Fibroblast of pulmonary artery (primary cell): Measurements from ENCODE around the gene CARNS1.
"Not testable (repeated sequence)": the region's sequence is repeated elsewhere in the genome, so short reads cannot be mapped to it uniquely, and the experiment has no call there.

ENCODE experiments used
- DNase-seq: peaks from one replicate; pipeline ENCODE4 v3.0.0-alpha.2; 2010; ENCODE audit warnings: low read depth
- H3K4me3 ChIP-seq: replicated peaks from 2 replicates; pipeline ENCODE4 v1.5.1; 2011; ENCODE audit warnings: low read depth, mild to moderate bottlenecking, control low read depth, low read length, moderate library complexity
- CTCF ChIP-seq: IDR thresholded peaks from 2 replicates; pipeline ENCODE4 v1.5.1; 2011; ENCODE audit warnings: mild to moderate bottlenecking, control low read depth, low read length, inconsistent platforms; ENCODE audit errors: missing control alignments

The CARNS1 gene

GRCh38 chr11:67397536-67397935 is 17.9 kb upstream of the CARNS1 start:
- no peak for TF ChIP-seq CTCF
- no peak for DNase-seq
- no peak overlapping the region for H3K4me3 ChIP-seq

DNA sequence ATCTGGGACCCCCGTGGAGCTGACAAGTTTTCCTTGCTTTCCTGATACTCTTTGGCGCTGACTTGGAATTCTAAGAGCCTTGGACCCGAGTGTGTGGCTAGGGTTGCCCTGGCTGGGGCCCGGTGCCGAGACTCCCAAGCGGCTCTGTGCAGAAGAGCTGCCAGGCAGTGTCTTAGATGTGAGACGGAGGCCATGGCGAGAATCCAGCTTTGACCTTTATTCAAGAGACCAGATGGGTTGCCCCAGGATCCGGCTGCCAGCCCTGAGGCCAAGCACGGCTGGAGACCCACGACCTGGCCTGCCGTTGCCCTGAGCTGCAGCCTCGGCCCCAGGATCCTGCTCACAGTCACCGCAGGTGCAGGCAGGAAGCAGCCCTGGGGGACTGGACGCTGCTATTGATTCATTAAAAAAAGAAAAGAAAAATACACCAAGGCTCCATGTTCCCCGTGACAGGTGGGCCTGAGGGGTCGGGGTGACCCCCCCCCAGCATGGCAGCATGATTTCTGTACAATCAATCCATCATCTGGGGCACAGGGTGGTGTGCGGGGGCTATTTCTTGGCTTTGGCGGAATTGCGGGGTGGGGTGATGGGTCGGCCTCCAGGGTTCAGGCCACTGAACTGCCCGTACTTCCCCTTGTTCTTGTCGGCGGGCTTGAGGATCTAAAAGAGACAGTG is 17.4 kb upstream of the CARNS1 start:
- no peak for DNase-seq

GRCh38 chr11:67398661-67399563 is 16.6 kb upstream of the CARNS1 start:
- H3K4me3 ChIP-seq, result no peak overlapping the region

More for the DNA sequence above, 17.4 kb upstream of the CARNS1 start:
- TF ChIP-seq CTCF, result no peak
- no peak overlapping the region for H3K4me3 ChIP-seq

GRCh38 chr11:67400251-67400941 is 15.1 kb upstream of the CARNS1 start:
- no peak for TF ChIP-seq CTCF
- no peak for DNase-seq

More at GRCh38 chr11:67398661-67399563, 16.6 kb upstream of the CARNS1 start:
- DNase-seq, result no peak
- TF ChIP-seq CTCF, result no peak

DNA sequence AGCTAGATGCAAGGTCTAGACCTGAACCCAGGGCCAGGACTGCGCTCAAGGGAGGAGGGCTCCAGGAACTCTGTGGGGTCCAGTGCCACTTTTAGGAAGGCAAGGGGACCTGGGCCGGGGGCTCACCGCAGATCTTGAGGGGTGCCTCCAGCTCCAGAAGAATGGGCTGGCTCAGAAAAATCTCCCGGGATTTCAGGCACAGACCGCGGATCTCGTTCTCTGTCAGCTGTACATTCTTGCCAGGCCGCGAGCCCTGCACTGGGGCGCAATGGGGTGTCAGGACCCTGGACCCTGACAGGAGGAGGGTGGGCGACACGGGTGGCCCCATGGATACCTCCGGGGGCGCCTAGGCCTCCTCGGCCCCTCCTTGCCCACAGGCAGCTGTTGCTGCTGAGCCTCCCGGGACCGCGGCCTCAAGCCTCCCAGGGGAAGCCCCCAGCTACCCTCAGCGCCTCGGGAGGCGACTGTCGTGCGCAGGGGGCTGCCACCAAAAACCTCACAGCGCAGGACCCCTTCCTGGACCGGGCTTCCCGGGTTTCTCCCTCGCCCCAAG is 14.5 kb upstream of the CARNS1 start:
- peak overlapping the region; percentile 91 for H3K4me3 ChIP-seq
- DNase-seq, result no peak
- no peak for TF ChIP-seq CTCF

More at GRCh38 chr11:67400251-67400941, 15.1 kb upstream of the CARNS1 start:
- H3K4me3 ChIP-seq, result peak overlapping the region; percentile 91

- peak within 1 kb of the TSS; percentile 91 for H3K4me3 ChIP-seq
- peak; percentile 89 for DNase-seq
- TF ChIP-seq CTCF, result no peak
Observed at GRCh38 chr11:67401495-67402191, 13.8 kb upstream of the CARNS1 start, which contains the start of gene PPP1CA. TSS of gene PPP1CA (minus strand) at chr11:67401858. CDS start at chr11:67401782, 76 bp downstream.

- H3K4me3 ChIP-seq, result peak overlapping the region; percentile 44
- DNase-seq, result not testable (repeated sequence)
Observed at GRCh38 chr11:67402192-67402839, 13.2 kb upstream of the CARNS1 start.

DNA sequence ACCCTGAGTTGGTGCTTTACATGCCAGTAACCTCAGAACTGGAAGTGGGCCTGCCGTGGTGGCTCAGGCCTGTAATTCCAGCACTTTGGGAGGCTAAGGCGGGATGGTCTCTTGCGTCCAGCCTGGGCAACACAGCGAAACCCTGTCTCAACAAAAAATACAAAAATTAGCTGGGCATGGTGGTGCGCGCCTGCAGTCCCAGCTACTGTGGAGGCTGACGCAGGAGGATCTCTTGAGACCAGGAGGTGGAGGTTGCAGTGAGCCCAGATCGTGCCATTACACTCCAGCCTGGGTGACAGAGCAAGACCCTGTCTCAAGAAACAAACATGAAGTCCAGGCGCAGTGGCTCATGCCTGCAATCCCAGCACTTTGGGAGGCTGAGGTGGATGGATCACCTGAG is 12.4 kb upstream of the CARNS1 start:
- not testable (repeated sequence) for H3K4me3 ChIP-seq, DNase-seq
